Measurements from ENCODE around the gene DNAJC7.
A peak's percentile ranks its signal among the peaks of the same experiment; 100 is the strongest.

Gene DNAJC7

DNA sequence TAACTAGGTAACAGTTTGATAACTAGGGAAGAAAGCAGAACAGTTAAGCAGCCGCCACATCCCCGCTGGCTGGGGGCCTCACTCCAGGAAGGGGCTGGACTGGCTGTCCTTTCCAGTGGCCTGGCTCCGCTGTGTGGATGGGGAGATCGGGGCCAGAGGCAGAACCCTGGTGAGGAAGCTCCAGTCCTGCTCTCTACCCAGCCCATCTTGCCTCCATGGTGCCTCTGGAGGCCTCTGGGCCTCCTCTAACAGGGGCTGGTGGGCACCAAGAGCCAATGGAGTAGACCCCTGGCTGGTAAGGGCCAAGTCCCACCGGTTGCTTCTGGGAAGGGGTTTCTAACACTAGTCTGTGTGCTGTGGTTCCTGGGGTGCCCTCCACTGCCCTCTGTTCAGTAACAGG is 42.6 kb downstream of the DNAJC7 start:
- DNase-seq = no peak

DNA sequence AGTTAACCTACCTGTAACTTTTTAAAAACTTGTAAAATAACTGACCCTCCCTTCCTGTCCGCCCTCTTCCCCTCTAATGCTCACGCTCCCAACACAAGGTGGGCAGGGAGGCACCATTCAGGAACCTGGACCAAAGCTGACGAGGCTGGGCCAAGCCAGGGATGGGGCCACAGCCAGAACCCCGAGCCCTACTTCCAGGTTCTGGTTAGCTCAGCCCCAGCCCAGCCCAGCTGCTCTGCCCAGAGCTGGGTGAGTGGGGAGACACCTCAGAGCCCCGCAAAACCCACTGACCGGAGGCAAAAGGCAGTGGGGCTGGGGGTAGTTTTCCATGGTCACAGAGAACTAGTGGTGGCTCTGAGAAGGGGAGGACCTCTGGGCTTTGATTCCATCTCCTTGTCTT is 43.2 kb downstream of the DNAJC7 start:
- DNase-seq = no peak

DNA sequence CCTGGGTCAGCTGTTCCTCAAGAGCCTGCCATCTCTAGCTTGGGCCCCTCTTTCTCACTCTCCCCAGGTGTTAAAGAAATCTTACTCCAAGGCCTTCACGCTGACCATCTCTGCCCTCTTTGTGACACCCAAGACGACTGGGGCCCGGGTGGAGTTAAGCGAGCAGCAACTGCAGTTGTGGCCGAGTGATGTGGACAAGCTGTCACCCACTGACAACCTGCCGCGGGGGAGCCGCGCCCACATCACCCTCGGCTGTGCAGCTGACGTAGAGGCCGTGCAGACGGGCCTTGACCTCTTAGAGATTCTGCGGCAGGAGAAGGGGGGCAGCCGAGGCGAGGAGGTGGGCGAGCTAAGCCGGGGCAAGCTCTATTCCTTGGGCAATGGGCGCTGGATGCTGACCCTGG is 43.8 kb downstream of the DNAJC7 start:
- DNase-seq = no peak

DNA sequence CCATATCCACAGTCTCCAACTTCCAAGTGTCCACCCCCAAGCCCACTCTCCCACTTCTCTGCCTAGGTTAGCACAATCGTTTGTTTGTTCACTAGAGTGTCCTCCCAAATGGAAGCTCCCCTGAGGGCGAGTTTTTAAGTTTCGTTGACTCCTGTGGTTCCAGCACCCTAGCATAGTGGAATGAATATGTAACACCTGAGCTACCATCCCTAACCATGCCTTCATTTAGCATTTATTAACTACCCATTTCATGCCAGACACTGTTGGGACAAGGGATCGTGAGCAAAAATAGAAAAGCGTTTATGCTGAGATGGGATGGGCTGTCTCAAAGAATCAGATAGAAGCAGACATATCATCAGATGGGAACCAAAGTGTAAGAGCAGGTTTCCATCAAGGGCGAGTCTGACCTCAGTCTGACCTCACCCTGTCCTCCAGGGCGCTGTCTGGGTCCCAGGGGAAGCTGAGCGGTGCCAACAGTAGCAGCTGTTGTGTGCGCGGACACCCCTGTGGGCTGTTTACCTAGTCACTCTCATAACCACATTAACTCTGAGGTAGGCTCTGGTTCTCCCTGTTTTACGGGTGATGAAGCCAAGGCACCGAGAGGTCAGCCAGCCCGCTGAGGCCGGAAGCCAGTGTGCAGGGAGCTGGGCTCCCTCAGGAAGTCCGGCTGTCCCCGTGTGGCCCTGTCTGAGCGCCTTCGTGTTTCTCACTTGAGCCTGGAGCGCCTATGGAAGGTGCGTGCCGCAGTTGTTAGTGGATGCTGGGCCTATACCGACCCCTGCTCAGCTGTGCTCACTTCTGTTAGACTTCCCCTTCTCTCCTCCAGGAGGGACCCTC is 44.5 kb downstream of the DNAJC7 start:
- DNase-seq = no peak

DNA sequence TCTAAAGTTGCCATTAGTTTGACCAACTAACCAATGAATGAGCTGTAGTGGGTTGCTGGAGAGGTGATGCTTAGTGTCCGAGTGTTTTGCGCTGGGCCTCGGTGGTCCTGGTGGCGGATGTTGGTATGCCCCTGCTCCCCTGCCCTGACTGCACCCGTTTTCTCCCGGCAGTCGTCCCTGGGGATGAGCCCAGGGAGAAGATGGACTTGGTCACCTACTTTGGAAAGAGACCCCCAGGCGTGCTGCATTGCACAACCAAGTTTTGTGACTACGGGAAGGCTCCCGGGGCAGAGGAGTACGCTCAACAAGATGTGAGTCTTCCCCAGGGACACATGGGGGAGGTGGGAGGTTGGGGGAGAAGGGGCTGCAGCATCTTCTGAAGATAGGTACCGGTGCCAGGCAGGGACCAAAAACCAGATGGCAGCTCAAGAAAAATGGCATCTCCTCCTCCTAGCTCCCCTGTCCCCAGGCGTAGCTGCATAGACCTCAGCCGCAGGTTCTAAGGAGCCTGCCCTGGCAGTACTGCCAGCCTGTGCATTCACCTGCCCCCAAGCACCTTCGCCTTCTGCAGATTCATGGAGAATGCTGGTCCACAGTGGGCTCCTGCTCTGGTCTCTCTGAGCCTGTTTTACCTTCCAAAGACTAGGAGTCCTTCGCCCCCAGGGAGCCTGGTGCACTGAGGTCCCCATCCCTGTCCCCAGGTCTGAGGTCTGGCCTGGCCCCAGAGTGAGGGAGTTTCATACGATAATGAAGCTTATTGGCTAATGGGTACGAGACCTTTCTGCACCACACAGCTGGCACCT is 45.3 kb downstream of the DNAJC7 start:
- no peak for DNase-seq

DNA sequence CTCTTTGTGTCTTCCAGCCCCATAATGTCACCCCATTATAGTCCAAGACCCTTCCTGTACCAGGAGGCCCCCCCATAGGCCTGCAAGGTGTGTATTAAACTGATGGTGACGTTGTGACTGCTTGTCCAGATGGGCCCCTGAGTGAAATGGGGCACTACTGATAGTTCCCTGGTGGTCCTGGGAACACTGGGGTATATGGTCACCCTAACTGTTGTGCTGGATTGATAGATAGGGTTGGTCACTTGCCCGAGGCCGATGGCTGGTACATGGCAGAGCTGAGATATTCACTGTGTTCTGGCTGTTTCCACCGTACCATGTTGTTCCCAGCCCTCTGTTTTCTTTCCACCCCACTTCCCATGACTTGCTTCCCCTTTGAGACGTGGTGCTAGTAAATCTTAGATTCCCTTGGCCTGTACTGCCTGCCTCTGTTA is 46.3 kb downstream of the DNAJC7 start:
- no peak for DNase-seq

DNA sequence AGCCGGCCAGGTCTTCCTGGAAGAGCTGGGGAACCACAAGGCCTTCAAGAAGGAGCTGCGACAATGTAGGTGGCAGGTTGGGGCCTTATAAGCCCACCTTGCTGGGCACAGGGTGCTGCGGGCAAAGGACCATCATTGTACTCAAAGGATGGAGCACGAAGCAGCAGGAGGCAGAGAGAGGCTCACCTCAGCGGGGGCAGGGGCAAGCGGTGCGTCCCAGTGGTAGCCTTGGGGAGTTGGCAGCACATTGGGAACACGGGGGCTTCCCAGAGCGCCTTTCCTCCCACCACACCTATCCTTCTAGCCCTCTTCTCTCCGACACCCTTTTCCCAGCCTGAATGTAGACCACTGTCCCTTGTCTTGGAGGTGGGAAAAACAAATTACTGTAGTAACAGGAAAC is 48.6 kb downstream of the DNAJC7 start:
- DNase-seq = no peak

DNA sequence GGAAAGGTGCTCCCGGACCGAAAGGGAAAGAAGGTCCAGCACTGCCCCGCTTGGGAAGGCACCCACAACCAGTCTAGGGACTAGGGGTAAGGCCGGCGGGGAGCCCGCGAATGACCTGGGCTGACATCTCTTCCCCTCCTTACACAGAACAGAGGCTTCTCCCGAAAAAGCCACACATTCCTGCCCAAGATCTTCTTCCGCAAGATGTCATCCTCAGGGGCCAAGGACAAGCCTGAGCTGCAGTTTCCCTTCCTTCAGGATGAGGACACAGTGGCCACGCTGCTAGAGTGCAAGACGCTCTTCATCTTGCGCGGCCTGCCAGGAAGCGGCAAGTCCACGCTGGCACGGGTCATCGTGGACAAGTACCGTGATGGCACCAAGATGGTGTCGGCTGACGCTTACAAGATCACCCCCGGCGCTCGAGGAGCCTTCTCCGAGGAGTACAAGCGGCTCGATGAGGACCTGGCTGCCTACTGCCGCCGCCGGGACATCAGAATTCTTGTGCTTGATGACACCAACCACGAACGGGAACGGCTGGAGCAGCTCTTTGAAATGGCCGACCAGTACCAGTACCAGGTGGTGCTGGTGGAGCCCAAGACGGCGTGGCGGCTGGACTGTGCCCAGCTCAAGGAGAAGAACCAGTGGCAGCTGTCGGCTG is 49.2 kb downstream of the DNAJC7 start:
- no peak for DNase-seq

DNA sequence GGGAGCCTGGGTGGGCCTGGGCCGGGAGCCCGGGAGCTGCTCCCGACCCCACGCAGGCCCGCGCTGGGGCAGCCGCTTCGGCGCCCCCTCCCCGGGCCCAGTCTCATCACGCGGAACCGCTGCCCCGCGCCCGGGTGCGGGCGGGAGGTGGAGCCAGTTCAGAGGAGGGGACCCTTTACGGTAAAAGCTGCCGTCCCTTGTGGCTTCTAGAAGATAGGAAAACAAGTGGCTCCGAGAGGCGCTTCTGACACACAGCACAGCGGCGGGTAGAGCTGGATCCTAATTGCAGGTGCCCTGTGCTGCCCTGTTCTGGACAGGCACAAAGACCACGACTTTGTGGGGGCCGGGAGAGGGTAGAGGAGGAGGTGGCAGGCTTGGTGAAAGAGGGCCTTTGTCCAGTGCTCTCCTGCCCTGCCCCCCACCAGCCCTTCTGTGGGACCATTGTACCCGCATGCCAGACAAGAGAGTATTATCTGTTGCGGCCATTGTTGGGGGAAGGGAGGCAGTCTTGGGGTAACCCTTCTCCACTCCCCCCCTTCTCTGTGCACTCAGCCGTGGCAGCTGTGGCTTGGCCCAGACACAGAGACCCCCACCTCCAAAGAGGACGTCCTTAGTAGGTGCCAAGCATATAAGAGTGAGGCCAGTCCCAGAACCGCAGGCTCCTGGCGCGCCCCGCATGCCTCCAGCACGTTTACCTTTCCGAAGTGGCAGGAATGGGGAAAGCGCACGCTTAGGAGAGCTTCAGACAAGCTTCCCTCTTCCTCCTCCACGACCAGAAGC is 49.9 kb downstream of the DNAJC7 start:
- DNase-seq = peak; percentile 23

DNA sequence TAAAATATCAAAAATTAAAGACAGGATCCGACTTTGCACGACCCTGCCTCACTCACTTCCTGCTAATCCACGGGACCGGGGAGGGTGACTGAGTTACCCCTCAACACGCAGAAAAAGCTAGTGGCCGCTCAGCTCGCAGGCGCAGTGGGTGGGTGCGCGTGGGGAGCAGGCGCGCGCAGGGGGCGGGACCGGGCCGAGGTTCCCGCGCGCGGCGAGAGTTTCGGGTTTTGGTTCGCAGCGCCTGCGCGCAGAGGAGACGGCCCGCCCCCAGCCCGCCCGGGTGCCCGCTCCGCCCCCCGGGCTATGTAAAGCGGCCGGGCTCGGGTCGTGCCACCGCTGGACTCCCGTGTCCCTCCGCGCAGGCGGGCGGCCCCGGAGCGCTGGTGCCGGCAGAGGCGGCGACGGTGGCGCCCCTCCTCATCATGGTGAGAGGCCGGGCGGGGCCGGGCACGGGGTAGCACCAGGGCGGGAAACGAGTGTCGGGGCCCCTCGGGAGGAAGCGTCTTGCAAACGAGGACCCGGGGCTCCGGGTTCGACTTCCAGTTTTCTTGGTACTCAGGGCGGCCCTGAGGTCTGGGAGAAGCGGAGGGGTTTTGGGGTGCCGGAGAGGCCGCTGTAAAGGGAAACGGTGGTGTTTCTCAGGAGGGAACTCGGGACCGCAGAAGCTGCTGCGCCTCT is 50.6 kb downstream of the DNAJC7 start, which contains the start of gene CNP:
TSS of gene CNP (plus strand) at position 333 of the 678 bp plus-strand sequence. CDS start at position 423, 90 bp downstream.
- peak; percentile 95 for DNase-seq

DNA sequence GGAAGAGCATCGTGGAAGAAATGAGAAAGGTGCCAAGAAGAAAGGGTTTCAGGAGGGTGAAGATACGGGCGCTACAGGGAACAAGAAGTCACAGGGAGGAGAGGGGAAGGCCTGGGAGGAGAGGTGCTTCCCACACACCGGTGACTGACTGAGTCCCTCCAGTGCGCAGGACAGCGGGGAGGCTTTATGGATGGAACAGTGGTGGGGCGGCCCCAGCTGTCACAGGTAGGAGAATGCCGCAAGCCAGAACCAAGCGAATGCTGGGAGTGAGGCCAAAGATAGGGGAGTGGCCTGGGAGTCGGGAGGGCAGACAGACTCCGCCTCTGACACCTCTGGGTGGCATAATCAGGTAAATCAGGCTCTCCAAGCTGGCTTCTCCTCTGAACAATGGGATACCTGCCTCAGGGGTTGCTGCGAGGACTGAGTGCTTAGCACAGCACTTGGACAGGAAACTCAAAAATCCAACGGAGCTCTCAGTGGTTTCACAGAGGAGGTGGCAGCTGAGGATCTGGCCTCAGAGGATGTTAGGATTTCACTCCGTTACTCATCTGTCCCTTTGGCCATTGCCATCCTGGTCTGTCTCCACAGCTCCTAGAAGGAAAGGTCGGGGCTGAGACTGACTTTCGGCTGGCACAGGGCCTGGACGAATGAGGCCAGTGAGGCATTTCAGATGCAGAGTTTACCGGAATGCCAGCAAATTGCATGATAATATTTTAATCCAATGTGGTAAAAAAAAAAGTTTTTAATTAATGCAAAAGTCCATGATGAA is 51.4 kb downstream of the DNAJC7 start:
- peak; percentile 41 for DNase-seq

DNA sequence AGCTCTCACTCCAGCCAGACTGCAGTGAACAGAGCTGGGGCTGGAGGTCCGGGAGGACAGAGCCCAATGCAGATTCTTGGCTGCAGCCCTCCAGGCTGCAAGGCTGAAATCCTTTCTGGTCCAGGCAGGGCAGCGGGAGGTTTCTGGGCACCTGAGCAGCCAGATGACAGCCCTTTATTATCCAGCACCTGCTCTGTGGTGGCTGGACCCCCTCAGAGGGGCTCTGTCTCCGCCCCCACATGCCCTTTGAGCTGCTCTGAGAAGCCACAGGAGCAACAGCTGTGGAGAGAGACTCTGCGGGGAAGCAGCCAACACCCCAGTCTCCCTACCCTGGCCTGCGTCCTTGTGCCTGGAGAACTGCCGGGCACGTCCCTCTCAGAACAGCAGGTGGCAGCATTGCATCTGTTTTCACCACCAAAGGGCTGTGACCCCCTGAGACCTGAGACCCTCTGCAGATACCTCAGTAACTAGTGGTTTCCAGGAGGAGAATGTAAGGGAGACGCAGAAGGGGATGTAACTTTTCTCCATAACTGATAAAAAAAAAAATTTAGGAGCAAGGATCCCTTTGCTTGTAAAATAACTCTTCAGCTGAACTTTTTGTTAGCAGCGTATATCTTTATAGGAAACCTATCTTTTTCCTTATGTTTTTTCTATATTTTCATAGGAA is 54.3 kb downstream of the DNAJC7 start:
- peak; percentile 65 for DNase-seq

DNA sequence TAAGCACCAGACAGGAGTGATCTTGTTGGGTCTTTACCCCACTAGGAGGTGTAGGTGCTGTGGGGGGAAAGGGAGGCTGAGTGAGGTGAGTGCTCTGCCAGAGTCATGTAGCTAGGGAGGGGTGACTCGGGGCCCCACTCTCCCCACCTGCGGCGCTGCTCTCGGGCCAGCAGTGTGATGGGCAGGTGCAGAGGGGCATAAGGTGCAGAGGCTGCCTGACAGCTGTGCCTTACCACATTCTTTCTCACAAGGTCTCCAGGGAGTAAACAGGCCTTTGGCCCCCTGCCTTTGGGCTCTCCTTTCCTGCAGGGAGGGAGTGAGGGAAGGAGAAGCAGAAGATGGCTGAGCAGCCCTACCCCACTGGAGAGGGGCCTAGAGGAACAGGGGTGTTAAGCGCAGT is 55.1 kb downstream of the DNAJC7 start:
- no peak for DNase-seq

DNA sequence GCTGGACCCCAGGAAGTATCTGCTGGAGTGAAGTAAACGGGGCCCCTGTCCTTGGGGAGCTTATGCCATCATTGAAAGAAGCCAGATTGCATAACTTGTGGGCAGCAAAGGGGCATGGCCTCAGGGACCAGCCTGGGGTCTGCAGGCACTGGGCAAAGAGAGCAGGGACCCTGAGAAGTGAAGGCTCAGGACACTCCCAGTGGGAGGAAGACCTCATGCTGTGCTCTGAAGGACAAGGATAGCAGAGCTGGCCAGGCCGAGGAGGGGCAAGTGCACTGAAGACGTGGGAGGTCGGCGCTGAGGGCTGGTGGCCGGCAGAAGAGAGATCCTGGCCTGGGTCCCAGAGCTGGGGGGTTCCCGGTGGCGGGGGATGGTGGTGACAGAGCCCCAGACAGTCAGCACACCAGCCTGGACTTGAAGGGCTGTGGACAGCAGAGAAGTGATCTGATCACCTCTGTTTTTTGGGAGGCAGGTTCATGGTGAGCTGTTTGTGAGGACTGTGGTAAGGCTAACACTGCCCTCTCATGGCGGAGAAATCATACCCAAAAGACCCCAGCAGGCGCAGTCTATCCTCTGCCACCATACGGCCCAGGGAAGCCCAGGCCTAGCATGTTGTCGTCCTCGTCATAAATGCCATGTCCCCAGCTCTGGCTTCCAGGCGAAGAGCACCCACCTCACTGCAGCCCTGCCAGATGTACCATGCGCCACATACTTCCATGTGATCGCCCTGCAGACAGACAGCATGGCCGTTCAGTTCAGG is 57.7 kb downstream of the DNAJC7 start:
- DNase-seq = no peak

DNA sequence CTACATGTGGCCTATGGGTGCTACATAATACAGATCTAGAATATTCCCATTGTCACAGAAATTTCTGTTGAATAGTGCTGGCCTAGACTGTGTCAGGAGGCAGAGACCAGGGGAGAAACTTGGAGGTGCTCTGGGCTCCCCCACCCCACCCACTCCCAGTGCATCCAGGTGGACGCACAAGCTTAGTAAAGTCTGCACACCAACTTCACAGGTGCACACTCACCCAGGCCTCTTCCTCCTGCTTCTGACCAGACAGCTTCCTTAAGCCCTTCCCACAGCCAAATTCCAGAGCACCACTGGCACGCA is 58.3 kb downstream of the DNAJC7 start:
- no peak for DNase-seq

DNA sequence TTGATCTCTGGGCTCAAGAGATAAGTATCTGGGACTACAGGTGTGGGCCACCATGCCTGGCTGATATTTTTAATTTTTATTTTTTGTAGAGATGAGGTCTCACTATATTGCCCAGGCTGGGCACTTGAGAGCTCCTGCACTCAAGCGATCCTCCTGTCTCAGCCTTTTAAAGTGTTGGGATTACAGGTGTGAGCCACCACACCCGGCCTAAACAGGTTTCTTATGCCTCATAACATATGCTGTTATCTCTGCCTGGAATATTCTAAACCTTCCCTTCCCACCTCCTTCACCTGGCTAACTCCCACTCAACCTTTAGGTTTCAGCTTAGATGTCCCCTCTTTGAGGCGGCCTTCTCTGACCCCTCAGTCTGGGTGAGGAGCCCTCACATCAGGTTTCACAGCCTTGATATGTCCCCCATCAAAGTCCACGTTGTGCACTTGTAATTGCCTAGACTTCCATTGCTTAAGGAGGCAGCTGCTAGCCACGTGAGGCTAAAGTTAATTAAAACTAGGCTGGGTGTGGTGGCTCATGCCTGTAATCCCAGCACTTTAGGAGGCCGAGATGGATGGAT is 59.3 kb downstream of the DNAJC7 start:
- no peak for DNase-seq

DNA sequence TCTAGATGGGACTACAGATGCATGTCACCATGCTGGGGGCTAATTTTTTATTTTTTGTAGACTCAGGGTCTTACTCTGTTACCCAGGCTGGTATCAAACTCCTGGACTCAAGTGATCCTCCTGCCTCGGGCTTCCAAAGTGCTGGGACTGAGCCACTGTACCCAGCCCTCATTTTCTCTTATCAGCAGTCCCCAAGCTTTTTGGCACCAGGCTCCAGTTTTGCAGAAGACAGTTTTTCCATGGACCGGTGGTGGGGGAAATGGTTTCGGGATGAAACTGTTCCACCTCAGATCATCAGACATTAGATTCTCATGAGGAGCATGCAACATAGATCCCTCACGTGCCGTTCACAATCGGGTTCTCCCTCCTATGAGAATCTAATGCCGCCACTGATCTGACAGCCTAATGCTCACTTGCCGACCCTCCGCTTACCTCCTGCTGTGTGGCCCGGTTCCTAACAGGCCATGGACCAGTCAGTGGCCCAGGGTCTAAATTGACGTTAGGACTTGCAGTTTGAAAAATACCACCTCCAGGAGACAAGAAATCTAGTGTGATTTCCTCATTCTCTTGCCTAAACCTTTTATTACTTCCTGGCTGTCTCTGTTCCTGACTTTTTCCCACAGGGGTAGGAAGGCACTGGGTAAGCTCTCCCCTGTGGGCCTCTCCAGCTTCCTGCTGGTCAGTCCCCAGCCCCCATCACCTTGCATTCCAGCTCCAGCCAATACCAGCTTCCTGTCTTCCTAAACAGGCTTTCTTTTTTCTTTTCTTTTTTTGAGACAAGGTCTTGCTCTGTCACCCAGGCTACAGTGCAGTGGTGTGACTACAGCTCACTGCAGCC is 60.0 kb downstream of the DNAJC7 start:
- no peak for DNase-seq

DNA sequence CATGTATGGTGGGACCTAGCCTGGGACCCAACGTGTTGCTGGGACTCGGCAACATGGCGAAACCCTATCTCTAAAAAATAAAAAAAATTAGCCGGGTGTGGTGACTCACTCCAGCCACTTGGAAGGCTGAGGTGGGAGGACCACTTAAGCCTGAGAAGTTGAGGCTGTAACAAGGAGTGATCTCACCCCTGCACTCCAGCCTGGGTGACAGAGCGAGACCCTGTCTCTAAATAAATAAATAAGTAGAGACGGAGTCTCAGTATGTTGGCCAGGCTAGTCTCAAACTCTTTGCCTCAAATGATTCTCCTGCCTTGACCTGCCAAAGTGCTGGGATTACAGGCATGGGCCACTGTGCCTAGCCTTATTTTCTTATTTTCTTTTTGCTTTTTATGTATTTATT is 60.7 kb downstream of the DNAJC7 start:
- DNase-seq = no peak

All from inflammatory macrophage treated with lipopolysaccharide for 4 hours (primary cell).